GM08714 (cell line): Measurements from ENCODE around the gene AGAP1.

ENCODE experiments used
- H3K4me3 ChIP-seq: fragments of 200-500 bp; sonication (Bioruptor generic); 2 replicates; pipeline ENCODE4 v1.5.1; 2014; ENCODE audit warnings: mild to moderate bottlenecking, low read length, inconsistent platforms
- ZNF274 ChIP-seq: IDR thresholded peaks from 2 replicates; pipeline ENCODE4 v1.6.1; 2012; ENCODE audit warnings: mild to moderate bottlenecking, low read depth, low read length

Gene AGAP1

GRCh38 chr2:236172255-236173035 is 678.6 kb downstream of the AGAP1 start:
- no peak overlapping the region for H3K4me3 ChIP-seq
- no peak for TF ChIP-seq ZNF274

GRCh38 chr2:236173036-236173728 is 679.3 kb downstream of the AGAP1 start:
- no peak overlapping the region for H3K4me3 ChIP-seq
- TF ChIP-seq ZNF274 = no peak

GRCh38 chr2:236173729-236174607 is 680.1 kb downstream of the AGAP1 start:
- TF ChIP-seq ZNF274 = no peak
- no peak overlapping the region for H3K4me3 ChIP-seq

GRCh38 chr2:236175548-236176150 is 681.8 kb downstream of the AGAP1 start:
- no peak for TF ChIP-seq ZNF274
- H3K4me3 ChIP-seq = no peak overlapping the region

- no peak for TF ChIP-seq ZNF274
- H3K4me3 ChIP-seq = no peak overlapping the region
Measured at GRCh38 chr2:236176417-236176816, 682.6 kb downstream of the AGAP1 start.

GRCh38 chr2:236176951-236177350 is 683.1 kb downstream of the AGAP1 start:
- no peak overlapping the region for H3K4me3 ChIP-seq
- no peak for TF ChIP-seq ZNF274

GRCh38 chr2:236177604-236177966 is 683.7 kb downstream of the AGAP1 start:
- no peak overlapping the region for H3K4me3 ChIP-seq
- no peak for TF ChIP-seq ZNF274

- H3K4me3 ChIP-seq = no peak overlapping the region
- no peak for TF ChIP-seq ZNF274
Measured at GRCh38 chr2:236177967-236178889, 684.4 kb downstream of the AGAP1 start.

- no peak for TF ChIP-seq ZNF274
- H3K4me3 ChIP-seq = no peak overlapping the region
Measured at GRCh38 chr2:236178890-236179235, 685.0 kb downstream of the AGAP1 start.

- TF ChIP-seq ZNF274 = no peak
- no peak overlapping the region for H3K4me3 ChIP-seq
Measured at GRCh38 chr2:236179236-236180075, 685.6 kb downstream of the AGAP1 start.

- H3K4me3 ChIP-seq = no peak overlapping the region
- TF ChIP-seq ZNF274 = no peak
Measured at GRCh38 chr2:236180076-236180816, 686.4 kb downstream of the AGAP1 start.
